Smooth muscle cell of the brain vasculature (primary cell): ENCODE data around the gene LYVE1.
"Not testable (repeated sequence)": the region's sequence is repeated elsewhere in the genome, so short reads cannot be mapped to it uniquely, and the experiment has no call there.

Experiments used
- DNase-seq: peaks from one replicate; pipeline ENCODE4 v3.0.0-alpha.2; 2012; ENCODE audit warnings: low read depth, low spot score

Gene LYVE1, protein sequence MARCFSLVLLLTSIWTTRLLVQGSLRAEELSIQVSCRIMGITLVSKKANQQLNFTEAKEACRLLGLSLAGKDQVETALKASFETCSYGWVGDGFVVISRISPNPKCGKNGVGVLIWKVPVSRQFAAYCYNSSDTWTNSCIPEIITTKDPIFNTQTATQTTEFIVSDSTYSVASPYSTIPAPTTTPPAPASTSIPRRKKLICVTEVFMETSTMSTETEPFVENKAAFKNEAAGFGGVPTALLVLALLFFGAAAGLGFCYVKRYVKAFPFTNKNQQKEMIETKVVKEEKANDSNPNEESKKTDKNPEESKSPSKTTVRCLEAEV

DNA sequence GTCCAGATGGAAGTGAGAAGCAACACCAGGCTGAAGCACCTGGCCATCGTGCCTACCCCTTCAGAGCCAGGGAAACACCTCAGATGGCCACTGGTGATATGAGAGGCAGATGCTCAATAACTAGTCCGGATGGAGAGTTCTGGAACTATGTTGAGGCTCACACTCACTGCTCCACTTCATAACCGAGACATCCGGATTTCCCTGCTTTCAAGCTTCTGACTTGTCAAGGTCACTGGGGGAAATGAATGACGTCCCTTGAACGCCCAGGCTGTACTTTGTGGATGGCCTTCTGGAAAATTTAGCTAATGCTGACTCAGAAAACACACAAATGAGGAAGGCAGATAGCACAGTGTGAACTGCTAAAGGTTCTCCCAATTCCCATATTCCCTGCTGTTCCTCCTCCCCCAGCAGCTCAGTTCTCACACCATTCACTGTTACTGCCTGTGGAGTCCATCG, at the start of gene LYVE1:
Gene LYVE1, minus strand, starts transcription at position 180 of the 456 bp plus-strand sequence. Its CDS starts 133 bp downstream, at position 47.
- DNase-seq: peak; percentile 86

DNA sequence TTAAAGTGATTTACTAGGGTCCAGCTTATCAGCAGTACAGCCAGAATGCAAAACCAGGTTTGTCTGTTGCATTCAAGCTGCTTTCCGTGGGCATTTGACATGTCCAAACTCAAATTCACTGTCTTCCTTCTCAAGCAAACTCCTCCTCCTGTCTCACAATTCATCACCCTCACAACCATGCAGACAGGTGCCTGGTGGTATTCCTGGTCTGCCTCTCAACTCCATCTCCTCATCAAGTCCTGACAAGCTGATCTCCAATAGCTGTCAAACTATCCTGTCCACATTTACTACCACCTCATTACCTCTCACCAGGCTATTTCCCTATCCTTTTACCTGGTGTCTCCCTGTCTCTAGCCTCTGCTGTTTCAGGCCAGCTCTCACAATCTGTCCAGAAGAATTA, 49.1 kb upstream of the LYVE1 start:
- no peak for DNase-seq

DNA sequence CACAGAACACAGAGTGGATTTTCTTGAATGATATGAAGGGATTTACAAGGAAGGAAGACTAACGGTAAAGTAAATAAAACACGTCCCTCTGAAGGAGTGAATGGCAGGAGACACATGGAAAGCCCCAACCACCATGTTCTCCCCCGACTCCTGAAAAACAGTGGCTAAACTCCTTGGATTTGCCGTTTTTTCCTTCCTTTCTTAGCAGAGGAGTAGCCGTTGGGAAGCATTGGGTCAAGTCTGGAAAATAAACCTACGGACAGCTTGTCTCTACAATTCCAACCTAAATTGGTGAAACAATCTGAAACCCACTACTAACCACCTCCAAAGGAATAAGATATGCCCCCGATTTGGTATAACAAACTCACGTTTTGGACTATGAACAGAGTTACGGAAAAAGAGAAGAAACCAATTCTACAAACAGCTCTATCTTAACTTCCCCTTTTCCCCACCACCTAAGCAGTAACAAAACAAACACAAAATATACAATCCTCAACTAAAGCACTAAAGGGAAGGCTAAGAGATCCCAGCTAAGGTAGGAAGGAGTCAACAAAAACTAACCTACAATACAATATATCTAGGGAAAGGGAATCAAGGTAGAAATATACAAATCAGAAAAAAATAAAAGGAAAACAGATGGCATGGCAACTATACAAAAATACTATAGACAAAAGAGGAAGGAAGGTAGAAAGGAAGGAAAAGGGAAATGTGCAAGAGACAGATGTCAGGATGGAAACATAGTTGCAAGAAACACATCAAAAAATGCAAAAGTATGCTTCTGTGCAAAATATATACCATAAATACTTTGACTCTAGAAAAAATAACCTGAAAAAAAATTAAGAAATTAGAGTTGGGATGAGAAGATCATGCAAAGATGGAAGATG, 43.8 kb upstream of the LYVE1 start:
- no peak for DNase-seq

DNA sequence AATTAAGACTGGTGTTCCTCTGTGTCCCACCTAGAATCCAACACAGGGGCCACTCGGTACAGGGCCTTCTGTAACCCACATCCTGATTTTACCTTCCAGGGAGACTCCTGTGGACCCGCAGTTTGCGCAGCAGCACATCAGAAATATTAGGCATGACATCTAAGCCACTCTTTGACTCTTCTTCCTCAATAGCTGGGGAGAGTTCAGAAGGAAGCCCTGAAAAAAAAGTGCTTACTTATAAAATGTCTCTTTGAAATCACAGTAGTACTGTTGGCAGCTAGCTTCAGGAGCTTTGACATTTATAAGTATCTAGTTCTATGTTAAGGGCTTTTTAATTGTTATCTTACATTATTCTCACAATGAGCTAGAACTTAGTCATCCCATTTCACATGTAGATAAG, 41.2 kb upstream of the LYVE1 start:
- DNase-seq: no peak

DNA sequence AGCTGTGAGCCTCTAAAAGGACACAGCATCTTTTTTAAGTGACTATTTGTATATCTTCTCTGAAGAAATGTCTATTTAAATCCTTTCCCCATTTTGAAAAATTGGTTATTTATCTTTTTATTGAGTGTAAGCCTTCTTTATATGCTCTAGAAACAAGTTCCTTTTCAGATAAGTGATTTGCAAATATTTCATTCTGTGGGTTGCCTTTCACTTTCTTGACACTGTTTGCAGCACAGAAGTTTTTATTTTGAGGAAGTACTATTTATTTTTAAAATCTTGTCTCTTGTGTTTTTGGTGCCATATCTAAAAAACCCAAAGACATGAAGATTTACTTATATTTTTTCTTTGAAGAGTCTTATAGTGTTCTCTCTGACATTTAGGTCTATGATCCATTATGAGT, 40.1 kb upstream of the LYVE1 start:
- no peak for DNase-seq

DNA sequence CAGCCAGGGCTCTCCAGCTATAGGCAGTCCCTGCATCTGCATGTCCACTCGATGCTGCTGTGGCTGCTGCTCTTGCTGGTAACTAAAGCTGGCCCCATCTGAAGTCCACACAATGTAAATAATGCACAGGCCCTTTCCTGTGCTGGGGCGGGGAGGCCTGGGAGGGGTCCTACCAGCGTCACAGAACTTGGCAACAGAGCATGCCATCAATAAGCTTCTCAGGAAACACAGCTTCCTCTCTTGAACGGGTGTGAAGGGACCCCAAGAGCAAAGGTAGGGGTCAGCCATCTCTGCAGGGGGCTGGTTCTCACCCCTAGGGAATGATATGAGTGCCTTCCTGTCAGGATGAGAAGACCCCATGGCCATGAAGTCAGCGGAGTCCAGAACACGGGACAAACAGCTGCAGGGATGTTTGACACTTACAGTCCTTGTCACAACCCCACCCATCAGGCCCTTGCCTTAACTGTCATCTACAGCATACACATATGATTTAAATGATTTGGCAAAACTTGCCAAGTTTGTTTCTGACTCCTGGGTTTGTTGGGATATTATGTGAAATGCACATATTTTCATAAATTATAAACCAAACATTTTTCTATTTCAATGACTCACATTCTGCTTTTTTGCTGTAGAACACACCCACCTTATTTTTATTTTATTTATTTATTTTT, 39.1 kb upstream of the LYVE1 start:
- DNase-seq: no peak

DNA sequence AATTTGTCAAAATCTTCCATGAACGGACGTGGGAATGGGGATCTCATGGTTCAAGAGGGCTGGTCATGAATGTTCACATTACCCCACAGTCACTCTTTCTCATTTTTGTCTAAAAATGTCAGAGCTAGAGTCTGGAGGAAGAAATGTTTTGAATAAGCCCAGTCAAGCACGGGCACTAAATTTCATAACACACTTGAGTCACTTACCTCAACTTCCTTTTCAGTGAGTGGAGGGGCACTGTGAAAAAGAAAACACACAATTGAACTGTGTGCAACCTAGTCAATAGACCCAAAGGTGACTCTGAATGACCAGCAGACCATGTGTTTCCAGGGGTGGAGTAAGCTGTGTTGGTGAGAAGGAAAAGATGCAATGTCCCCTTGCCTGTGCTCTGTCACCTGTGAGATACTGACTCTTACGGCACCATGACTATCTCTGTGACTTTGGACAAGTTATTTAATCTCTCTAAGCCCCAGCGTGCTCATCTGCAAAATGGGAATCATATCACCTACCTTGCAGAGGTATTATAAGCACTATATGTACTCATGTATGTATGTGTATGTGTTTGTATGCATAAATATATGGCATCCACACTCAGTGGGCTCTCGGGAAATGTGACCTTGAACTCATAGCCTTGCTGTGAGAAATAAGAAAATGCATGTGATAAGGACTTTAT, 38.2 kb upstream of the LYVE1 start:
- no peak for DNase-seq

DNA sequence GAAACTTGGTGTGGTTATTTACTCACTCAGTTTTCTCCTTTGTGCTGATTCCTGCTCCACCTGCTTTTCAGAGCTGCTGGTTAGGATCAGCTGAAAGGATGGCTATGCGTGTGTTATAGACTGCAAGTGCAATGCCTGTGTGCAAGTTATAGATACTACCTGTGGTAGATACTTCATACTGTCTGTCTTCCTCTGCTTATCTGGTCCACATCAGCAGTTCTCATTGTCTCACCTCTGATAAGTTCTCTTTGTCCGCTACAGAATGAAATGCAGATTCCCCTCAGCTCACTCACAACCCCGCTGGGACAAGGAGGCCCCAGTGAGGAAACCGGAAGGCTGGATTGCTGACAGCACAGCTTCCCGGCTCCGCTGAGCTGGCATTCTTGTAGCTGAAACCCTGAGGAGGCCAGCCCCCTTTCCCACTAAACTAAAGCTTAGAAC, 37.5 kb upstream of the LYVE1 start:
- peak; percentile 74 for DNase-seq

DNA sequence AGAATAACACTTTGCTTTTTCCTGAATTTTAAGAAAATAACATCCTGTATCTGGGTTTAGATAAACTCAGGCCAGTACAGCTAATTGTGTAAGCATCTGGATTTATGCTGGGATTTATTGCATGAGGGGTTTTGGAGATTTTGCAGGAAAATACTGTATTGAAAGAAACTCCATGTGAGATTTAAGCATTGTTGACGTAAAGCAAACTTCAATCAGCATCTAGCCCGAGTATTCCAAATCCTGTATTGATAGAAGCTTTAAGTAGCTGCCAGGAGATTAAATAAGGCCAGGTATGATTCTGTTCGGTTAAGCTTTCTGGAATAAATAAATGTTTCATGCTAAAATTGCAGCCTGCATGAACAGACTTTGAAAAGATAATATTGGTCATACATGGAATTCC, 36.3 kb upstream of the LYVE1 start:
- DNase-seq: no peak

DNA sequence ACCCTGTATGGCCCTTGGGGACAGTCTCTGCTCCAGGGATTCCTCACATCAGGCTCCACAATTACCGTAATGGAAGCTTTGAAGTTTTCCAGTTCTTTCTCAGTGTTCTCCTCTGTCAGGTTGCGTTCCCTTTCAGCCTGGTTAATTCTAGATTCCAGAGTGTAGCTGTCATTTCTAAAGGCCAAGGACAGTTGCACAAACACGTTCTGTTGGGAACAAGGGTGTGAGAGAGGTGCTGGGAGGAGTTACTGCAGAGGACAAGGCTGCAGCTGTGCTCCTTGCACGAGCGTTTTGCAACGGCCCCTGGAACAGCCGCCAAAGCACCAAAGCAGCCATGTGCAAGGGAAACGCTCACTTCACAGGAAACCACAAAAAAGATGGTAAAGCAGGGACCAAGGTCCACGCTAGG, 35.9 kb upstream of the LYVE1 start:
- DNase-seq: no peak

DNA sequence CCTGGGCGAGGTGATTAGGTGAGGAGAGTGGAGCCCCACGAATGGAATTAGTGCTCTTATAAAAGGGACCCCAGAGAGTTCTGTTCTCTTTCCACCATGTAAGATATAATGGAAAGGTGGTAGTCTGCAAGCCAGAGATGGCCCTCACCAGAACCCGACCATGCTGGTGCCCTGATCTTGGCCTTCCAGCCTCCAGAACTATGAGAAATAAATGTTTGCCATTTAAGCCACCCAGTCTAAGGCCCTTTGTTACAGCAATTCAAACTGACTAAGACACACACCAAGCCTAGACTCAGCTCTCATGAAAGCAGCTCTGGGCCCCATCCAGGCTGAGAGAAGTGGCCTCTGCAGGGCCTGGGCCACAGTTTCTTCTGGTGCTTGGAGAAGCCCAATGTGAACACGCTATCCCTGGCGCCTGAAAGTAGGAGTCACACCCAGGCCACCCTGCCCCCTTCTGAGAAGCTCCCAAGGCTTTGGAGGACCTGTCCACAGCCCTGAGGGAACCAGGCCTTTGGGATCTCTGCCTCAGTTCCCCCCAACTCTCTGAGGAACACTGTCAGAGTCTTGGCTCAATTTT, 35.3 kb upstream of the LYVE1 start:
- no peak for DNase-seq

DNA sequence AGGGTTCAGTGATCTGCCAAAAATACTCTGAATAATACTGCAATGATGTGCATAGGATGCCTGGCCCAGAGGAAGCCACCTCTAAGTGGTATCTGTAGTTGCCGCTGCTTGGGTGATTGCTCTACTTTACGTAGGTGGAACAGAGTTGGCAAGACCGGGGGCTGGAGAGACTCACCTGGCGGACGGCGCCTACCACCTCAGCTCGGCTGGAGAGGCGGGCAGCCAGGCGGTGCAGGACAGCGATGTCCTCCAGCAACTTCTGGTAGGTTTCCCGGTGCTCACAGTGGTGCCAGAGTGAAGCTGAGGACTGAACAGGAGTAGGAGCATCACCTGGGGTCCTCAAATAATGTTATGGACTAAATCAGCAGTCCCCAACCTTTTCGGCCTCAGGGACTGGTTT, 34.5 kb upstream of the LYVE1 start:
- no peak for DNase-seq

DNA sequence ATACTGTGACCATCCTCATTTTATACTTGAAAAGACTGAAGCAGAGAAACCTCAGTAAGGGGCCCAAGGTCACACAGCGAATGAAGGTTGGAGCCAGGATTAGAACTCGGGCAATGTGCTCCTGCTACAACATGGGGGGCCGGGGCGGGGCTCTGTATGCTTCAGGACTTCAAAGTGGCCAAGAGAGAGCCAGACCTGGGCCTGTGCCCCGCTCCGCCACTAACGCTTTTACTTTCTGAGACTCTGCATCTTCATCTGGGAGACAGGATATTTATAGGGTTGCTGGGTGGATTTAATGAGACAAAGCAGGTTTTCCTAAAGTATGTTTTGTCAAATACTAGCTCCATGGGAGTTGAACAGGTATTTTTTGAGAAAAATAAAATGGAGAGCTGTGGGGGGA, 33.9 kb upstream of the LYVE1 start:
- DNase-seq: no peak

DNA sequence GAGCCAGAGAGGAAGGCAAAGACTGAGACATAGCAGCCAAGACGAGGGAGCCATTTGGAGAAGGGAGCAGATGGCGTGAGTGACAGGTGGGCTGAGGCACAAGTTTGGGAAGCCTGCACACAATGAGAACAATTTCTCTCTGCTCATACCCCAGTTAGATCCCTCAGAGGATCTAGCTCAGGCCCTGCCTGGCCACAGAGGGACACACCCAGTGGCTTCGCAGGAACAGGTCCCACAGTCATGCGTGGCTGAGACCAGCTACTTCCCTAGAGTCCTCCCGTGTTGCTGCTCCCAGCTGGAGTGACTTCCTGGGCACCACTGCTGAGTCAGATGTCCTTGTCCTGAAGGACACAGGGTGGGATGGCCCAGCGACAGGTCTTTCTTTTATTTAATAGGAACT, 33.4 kb upstream of the LYVE1 start:
- no peak for DNase-seq

DNA sequence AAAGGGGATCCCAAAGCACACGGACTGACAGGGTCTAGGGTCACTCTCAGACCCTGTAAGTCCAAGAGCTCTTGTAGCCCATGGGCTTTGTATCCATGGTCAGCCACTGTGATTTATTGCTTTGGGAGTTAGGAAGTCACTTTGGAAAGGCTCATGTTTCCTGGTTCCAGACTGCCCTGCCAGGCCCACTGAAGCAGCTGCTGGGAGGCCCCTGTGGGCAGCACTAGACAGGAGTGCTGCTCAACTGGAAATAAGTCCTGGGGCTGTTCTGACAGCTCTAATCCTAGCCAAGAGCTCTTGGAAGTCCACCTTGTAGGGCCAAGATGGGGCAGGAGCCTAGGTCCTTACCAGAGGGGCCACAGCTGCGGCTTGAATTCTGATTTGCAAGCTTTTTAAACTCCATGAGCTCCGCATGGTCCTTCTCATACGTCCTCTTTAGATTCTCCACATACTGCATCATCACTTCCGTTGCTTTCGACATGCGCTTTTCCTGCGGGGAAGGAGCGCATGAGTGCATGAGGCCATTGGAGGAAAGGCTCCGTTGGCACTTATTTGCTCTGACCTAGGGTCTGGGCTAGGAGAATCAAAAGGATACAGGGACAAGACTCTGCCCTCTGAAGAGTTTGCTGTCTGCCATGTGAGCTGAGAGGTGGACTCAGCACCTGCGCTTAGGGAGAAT, 32.2 kb upstream of the LYVE1 start:
- no peak for DNase-seq

DNA sequence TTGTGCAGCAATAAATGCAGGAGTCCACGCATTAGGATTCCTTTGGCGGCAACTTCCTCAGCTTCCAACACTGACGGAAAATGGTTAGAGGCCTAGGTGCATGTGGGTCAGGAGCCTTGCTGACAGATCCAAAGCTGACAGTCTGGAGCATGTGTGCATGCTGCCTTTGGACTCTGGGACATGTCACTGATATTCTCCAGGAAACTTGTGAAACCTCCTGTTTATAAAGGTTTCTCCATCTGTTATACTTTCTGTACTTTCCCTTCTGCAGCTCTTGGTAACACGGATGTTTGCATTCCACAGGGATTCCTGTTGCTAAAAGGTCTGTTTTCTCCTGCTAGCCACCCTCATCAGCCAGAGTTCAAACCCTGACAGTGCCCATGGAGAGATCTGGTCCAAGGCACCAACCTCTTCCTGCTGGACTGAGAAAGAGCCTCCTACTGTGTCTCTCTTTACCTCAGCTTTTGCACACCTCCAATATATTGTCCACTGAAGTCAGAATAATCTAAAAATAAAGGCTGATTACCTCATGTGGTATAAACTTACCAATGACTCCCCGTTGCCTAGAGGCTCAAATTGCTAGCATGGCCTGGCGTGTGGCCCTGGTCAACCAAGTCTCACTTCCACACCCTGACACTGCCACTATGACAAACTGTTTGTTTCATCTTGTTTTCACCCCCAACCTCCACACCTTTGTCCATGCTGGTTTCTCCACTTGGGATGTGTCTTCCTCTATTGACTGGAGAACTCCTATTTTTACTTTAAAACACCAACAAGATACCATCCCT, 31.1 kb upstream of the LYVE1 start:
- no peak for DNase-seq

DNA sequence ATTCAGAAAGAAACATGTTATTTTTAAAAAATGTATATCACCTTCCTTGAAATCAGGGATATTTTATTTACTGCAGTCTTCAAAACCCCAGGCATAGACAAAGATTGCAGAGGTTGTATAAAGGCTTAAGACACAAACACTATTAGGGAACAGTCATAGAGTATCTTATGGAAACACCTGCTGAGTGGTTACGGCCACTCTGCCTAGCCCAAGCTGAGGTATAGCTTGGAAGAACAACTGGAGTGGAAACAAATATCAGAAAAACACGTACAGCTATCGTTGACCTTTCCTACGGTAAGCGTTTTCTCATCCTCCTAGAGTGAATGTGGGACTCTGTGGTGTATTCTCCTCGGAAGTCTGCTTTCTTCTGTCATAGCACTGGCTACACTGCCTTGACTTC, 30.4 kb upstream of the LYVE1 start:
- DNase-seq: no peak

DNA sequence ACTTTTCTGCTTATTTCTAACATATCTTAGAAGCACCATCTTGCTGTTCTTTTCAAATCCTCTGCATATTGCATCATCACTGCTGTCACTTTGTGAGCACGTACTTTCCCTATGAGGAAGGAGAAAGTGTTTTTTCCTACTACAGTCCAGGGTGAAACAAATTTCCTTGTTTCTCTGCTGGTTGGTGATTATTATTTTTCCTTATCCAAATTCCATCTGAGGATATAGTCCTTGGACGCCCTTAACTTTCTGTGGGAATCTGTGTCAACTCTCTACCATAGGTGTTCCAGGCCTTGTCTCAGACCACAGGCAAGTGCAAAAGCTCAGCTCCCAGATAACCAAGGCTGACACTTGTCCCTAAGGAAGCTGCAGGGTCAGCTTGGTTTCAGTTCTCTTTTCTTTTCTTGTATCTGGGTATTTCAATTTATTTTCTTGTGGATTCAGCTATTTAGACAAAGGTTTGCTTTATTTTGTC, 29.4 kb upstream of the LYVE1 start:
- no peak for DNase-seq

DNA sequence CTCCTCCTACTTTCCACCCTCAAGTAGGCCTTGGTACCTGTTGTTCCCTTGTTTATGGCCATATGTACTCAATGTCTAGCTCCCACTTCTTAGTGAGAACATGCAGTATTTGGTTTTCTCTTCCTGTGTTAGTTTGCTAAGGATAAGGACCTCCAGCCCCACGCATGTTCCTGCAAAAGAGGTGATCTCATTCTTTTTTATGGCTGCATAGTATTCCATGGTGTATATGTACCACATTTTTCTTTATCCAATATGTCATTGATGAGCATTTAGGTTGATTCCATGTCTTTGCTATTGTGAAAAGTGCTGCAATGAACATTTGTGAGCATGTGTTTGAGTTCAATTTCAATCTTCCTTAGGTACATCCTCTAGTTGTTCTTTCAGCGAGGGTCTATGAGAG, 27.4 kb upstream of the LYVE1 start:
- DNase-seq: not testable (repeated sequence)

DNA sequence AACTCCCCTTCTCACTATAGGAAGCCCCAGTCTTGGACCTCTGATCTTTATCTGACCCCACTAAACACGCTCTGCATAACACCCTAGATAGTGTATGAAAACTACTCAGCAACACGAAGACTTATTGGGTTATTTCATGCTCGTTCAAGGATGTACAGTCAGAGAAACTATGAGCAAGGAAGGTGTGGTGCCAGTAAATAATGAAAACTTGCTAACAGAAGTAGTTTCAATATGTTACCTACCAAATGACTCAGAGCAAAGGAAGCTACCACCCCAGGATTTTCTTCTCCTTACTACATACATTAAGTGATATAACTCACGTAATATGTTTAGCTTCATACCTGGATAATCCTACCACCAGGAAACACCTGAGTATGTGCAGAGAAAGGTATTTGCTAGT, 25.9 kb upstream of the LYVE1 start:
- DNase-seq: no peak
